Measurements from ENCODE around the gene FAM228B.

The FAM228B gene

GRCh38 chr2:24077879-24078278, 45.4 kb upstream of the FAM228B start:
- DNase-seq (ENCODE audit: low read depth) = no peak
- peak overlapping the region; percentile 98 for H3K4me3 ChIP-seq (replicated peaks; ENCODE audit: low read depth, low read length)
- no peak for TF ChIP-seq CTCF (IDR thresholded peaks at IDR 0.05; ENCODE audit: low read length, missing control alignments)

- DNase-seq (ENCODE audit: low read depth) = no peak
- no peak overlapping the region for H3K4me3 ChIP-seq (replicated peaks; ENCODE audit: low read depth, low read length)
- TF ChIP-seq CTCF (IDR thresholded peaks at IDR 0.05; ENCODE audit: low read length, missing control alignments) = no peak
Observed at GRCh38 chr2:24080701-24081100, 42.6 kb upstream of the FAM228B start.

- no peak for TF ChIP-seq CTCF (IDR thresholded peaks at IDR 0.05; ENCODE audit: low read length, missing control alignments)
- peak overlapping the region; percentile 73 for H3K4me3 ChIP-seq (replicated peaks; ENCODE audit: low read depth, low read length)
- DNase-seq (ENCODE audit: low read depth) = no peak
Observed at GRCh38 chr2:24082787-24083566, 40.3 kb upstream of the FAM228B start.

GRCh38 chr2:24083567-24084385, 39.5 kb upstream of the FAM228B start:
- peak overlapping the region; percentile 73 for H3K4me3 ChIP-seq (replicated peaks; ENCODE audit: low read depth, low read length)
- peak; percentile 83 for DNase-seq (ENCODE audit: low read depth)
- no peak for TF ChIP-seq CTCF (IDR thresholded peaks at IDR 0.05; ENCODE audit: low read length, missing control alignments)

GRCh38 chr2:24084386-24085199, 38.7 kb upstream of the FAM228B start, which contains the start of gene TP53I3:
TP53I3 (minus strand) TSS chr2:24084834; CDS start chr2:24084326, 508 bp downstream.
- peak within 1 kb of the TSS; percentile 73 for H3K4me3 ChIP-seq (replicated peaks; ENCODE audit: low read depth, low read length)
- peak; percentile 33 for TF ChIP-seq CTCF (IDR thresholded peaks at IDR 0.05; ENCODE audit: low read length, missing control alignments)
- DNase-seq (ENCODE audit: low read depth) = peak; percentile 92

GRCh38 chr2:24085200-24085489, 38.1 kb upstream of the FAM228B start:
- DNase-seq (ENCODE audit: low read depth) = no peak
- H3K4me3 ChIP-seq (replicated peaks; ENCODE audit: low read depth, low read length) = peak overlapping the region; percentile 73
- no peak for TF ChIP-seq CTCF (IDR thresholded peaks at IDR 0.05; ENCODE audit: low read length, missing control alignments)
